Ishikawa (cell line): Measurements from ENCODE around the gene GLYATL1.

ENCODE experiments used
- CREB1 ChIP-seq: IDR thresholded peaks from 2 replicates; pipeline ENCODE4 v1.6.1; 2012; ENCODE audit warnings: low read depth
- EP300 ChIP-seq: IDR thresholded peaks from 2 replicates; pipeline ENCODE4 v1.6.1; 2012; ENCODE audit warnings: borderline replicate concordance
- RAD21 ChIP-seq: IDR thresholded peaks from 2 replicates; pipeline ENCODE4 v1.6.1; 2012; ENCODE audit warnings: low read depth
- REST ChIP-seq: IDR thresholded peaks from 2 replicates; pipeline ENCODE4 v1.6.1; 2012; ENCODE audit warnings: low read depth, mild to moderate bottlenecking
- TCF12 ChIP-seq: IDR thresholded peaks from 2 replicates; pipeline ENCODE4 v1.6.1; 2012; ENCODE audit warnings: low read depth

GRCh38 chr11:58907780-58908179 lies 31.5 kb upstream of the GLYATL1 start:
- TF ChIP-seq REST, result no peak
- no peak for TF ChIP-seq RAD21
- no peak for TF ChIP-seq EP300
- no peak for TF ChIP-seq TCF12
- no peak for TF ChIP-seq CREB1
